ENCODE results near the gene TRABD2B. TPM values are rescaled to one million over a fixed set of nuclear protein-coding genes. Genes with fewer than 3 reads are reported as not detected.

The TRABD2B gene
- polyA plus RNA-seq, 1 of the 3 experiments (the other 2 are of a cell fraction): 0.03 TPM

GRCh38 chr1:47713333-47713953 is 283.7 kb downstream of the TRABD2B start:
- Histone ChIP-seq H3K79me2 (ENCODE audit: insufficient read depth) (no peaks in the 10 kb centered on the region), H3K27ac (ENCODE audit: low read depth in 2 of 2, low read length in 1 of 2) (no peak overlapping the region), H2AFZ (ENCODE audit: low read depth) (no peak overlapping the region), H3K9ac (no peak overlapping the region), H3K9me3 (no peaks in the 10 kb centered on the region), H4K20me1 (ENCODE audit: insufficient read depth) (no peaks in the 10 kb centered on the region), H3K36me3 (replicated peaks in 1 of 2; ENCODE audit: control insufficient read depth in 1 of 2, insufficient read depth in 2 of 2, low read length in 1 of 2) (no peaks in the 10 kb centered on the region), H3K9me2 (no peaks in the 10 kb centered on the region), H3K4me1 (ENCODE audit: control insufficient read depth in 1 of 2, insufficient read depth in 2 of 2, low read depth in 1 of 2, low read length in 1 of 2) (peaks cover 0 to 14% of the 10 kb centered on the region in 2 experiments; a peak in 1 of 4 replicates), H3K4me3 (ENCODE audit: low read depth in 2 of 2, low read length in 1 of 2) (no peak overlapping the region), H3K4me2 (no peak overlapping the region), H3F3A (replicated peaks; ENCODE audit: insufficient read depth) (no peaks in the 10 kb centered on the region), H3K27me3 (ENCODE audit: insufficient read depth) (peaks cover 83% of the 10 kb centered on the region)
- TF ChIP-seq MEF2A (IDR thresholded peaks at IDR 0.05; ENCODE audit: borderline replicate concordance, low read depth): no peak
- no peak for TF ChIP-seq FOXJ3 (CRISPR knock-in tag; IDR thresholded peaks at IDR 0.05)
- no peak for TF ChIP-seq EP300 (IDR thresholded peaks at IDR 0.05; ENCODE audit: borderline replicate concordance in 1 of 2, low read depth in 1 of 2, low read length in 1 of 2)
- no peak for TF ChIP-seq IRF3 (IDR thresholded peaks at IDR 0.05; ENCODE audit: low read depth, low read length)
- TF ChIP-seq TEAD4 (IDR thresholded peaks at IDR 0.05; ENCODE audit: borderline replicate concordance, insufficient read depth): no peak
- TF ChIP-seq NRF1 (IDR thresholded peaks at IDR 0.05; ENCODE audit: low read depth, low read length): no peak
- TF ChIP-seq FOSL2 (IDR thresholded peaks at IDR 0.05; ENCODE audit: borderline replicate concordance, low read depth): no peak
- TF ChIP-seq MAX (IDR thresholded peaks at IDR 0.05; ENCODE audit: low read depth): no peak
- TF ChIP-seq NFIC (IDR thresholded peaks at IDR 0.05; ENCODE audit: borderline replicate concordance): no peak
- WGBS (ENCODE audit: low lambda C conversion rate): 29% methylated on average over 9 of the region's 9 CpGs
- ChIA-PET POLR2A (no interaction called here), CTCF (interaction anchor here (4.0 to 37.6 kb wide), 3 partner anchors 9 to 288 kb away, joined by 28 to 1422 read pairs (median 269); partner anchors contain the start of genes FOXD2 and FOXE3)
- no peak for DNase-seq

GRCh38 chr1:47712596-47713299 is 284.4 kb downstream of the TRABD2B start:
- Histone ChIP-seq H3K4me3 (ENCODE audit: low read depth in 2 of 2, low read length in 1 of 2) (no peak overlapping the region), H2AFZ (ENCODE audit: low read depth) (no peak overlapping the region), H4K20me1 (ENCODE audit: insufficient read depth) (no peaks in the 10 kb centered on the region), H3K27ac (ENCODE audit: low read depth in 2 of 2, low read length in 1 of 2) (no peak overlapping the region), H3K9me3 (no peaks in the 10 kb centered on the region), H3K79me2 (ENCODE audit: insufficient read depth) (no peaks in the 10 kb centered on the region), H3K9ac (no peak overlapping the region), H3K4me2 (no peak overlapping the region), H3K9me2 (no peaks in the 10 kb centered on the region), H3F3A (replicated peaks; ENCODE audit: insufficient read depth) (no peaks in the 10 kb centered on the region), H3K27me3 (ENCODE audit: insufficient read depth) (peaks cover 82% of the 10 kb centered on the region), H3K36me3 (replicated peaks in 1 of 2; ENCODE audit: control insufficient read depth in 1 of 2, insufficient read depth in 2 of 2, low read length in 1 of 2) (no peaks in the 10 kb centered on the region), H3K4me1 (ENCODE audit: control insufficient read depth in 1 of 2, insufficient read depth in 2 of 2, low read depth in 1 of 2, low read length in 1 of 2) (peaks cover 0 to 18% of the 10 kb centered on the region in 2 experiments; a peak in 1 of 4 replicates)
- WGBS (ENCODE audit: low lambda C conversion rate): 58% methylated on average over 16 of the region's 16 CpGs
- ChIA-PET CTCF (interaction anchor here (0.7 to 37.6 kb wide), 6 partner anchors 10 to 288 kb away, joined by 3 to 1422 read pairs (median 38); partner anchors contain the start of genes FOXD2 and FOXE3), POLR2A (no interaction called here)
- TF ChIP-seq TEAD4 (IDR thresholded peaks at IDR 0.05; ENCODE audit: borderline replicate concordance, insufficient read depth) (no peak), CTCF (IDR thresholded peaks at IDR 0.05) (no peak), RCOR1 (IDR thresholded peaks at IDR 0.05; ENCODE audit: low read length) (no peak), GABPA (IDR thresholded peaks at IDR 0.05; ENCODE audit: low read depth) (no peak), YY1 (IDR thresholded peaks at IDR 0.05; ENCODE audit: low read depth) (no peak), MEF2A (IDR thresholded peaks at IDR 0.05; ENCODE audit: borderline replicate concordance, low read depth) (no peak), SIN3A (IDR thresholded peaks at IDR 0.05; ENCODE audit: borderline replicate concordance, low read depth, low read length) (no peak), MAX (IDR thresholded peaks at IDR 0.05; ENCODE audit: low read depth) (no peak), USF1 (IDR thresholded peaks at IDR 0.05; ENCODE audit: borderline replicate concordance, low read depth) (no peak), ZBTB33 (IDR thresholded peaks at IDR 0.05; ENCODE audit: borderline replicate concordance, low read depth) (no peak), JUND (IDR thresholded peaks at IDR 0.05) (no peak), RFX5 (IDR thresholded peaks at IDR 0.05; ENCODE audit: low read length) (no peak), TAF1 (IDR thresholded peaks at IDR 0.05; ENCODE audit: borderline replicate concordance, low read depth, low read length) (no peak), CHD2 (IDR thresholded peaks at IDR 0.05; ENCODE audit: low read length, partially characterized antibody) (no peak)
- DNase-seq: no peak

All from SK-N-SH (cell line).